Measurements from ENCODE around the gene FIGN.

FIGN gene

DNA sequence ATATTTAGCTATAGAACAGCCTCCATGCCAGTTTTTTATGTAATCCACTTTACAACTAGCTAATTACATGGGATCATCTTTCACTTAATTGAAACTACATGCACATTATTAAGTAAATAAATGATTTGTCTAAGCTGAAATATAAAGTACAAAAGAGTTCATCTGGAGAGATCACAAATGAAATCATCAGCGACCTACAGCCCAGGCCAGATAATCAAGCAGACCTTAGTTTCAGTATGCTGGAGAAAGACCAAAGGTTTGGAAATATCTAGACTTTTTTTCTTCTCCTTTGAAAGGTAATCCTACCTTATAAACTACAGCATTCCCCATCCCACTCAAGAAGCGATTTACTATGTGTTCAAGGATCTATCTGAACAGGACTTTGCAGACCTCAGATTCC is 26.5 kb downstream of the FIGN start:
- no peak for DNase-seq (ENCODE audit: low read depth in 2 of 3, low spot score in 2 of 3)

DNA sequence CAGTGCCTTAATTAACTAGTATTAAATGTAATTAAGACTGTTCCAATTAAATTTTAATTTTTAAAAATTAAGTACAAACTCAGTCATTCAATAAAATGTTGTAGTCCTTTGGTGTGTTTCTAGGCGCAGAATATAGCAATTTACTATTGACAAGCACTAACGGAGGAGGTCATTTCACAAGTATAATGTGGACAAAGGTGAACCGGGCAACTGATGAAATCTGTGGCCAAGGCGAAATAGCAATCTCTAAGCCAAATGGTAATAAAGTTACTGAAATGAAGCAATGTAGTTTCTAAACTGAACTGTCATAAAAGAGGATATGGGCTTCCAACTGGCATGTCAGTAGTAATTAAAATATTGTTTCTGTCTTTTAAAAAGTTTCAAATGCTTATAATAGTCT is 27.5 kb downstream of the FIGN start:
- no peak for DNase-seq (ENCODE audit: low read depth in 2 of 3, low spot score in 2 of 3)

DNA sequence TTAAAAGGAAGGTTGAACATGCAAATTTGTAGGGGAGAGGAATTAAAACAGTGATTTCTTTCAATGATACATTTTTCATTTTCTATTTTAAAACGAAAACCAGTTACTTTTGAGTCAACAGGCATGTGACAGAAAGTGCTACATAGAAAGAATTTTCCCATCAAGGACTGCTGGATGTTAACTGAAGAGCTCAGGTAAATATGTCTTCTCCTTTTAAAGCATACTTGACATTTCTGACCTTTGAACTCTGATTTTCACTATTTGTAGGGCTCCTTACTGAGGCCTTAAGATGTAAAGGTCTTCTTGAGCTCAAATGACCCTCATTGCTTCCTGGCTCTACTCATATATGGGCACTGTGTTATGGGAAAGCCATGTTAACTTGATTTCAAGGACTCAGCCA is 32.4 kb downstream of the FIGN start:
- no peak for DNase-seq (ENCODE audit: low read depth in 2 of 3, low spot score in 2 of 3)

DNA sequence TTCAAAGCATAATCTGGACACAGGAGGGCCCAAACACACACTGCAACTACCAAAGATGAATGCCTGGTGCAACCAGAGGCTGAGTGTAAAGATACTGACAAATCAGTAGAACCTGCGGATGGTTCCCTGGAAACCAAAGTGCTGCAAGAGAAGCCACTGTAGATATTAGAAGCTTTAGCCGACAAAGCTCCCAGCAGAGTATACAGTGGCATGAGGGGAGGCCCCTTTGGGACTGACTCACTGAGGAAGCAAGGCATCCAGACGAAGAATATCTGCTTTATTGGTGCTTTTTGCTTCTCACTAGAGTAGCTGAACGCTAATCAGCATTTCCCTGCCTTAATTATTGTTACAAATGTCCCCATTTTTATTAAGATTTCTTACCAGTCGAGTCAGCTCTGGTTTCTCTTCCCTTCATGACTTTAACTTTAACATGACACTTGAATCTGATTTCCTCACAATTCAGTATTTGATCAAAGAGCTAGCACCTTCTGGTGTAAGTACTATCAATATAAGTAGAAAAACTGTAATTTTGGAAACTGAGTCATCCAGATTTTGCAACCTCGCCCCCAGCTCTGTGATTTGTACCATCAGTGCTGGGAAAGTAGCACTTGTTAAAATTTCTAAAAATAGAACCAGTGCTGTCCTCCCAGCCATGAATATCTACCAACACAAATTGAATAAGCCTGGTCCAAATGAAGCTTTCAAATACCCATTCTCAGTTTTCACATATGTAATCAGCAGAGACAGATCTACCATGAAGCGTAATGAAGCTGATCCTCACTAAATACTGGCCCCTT is 34.2 kb downstream of the FIGN start:
- DNase-seq (ENCODE audit: low read depth in 2 of 3, low spot score in 2 of 3), result no peak

DNA sequence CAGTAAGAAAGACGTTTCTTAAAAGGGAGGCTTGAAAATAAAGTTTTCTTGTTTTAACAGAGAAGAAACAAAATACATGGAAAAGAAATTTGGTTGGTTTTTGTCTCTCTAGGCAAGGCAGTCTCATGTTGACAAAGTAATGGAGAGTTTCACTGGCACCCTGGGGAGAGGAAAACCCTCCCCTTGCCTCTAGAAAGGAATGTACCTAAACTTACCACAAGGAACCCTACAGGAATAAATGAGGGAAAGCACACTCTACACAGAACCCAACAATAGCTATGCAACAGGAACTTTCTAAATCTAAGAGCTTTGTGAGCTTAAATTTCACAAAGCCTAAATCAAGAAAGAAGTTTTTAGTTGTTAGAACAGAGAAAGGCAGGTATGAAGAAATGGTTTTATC is 37.0 kb downstream of the FIGN start:
- no peak for DNase-seq (ENCODE audit: low read depth in 2 of 3, low spot score in 2 of 3)

DNA sequence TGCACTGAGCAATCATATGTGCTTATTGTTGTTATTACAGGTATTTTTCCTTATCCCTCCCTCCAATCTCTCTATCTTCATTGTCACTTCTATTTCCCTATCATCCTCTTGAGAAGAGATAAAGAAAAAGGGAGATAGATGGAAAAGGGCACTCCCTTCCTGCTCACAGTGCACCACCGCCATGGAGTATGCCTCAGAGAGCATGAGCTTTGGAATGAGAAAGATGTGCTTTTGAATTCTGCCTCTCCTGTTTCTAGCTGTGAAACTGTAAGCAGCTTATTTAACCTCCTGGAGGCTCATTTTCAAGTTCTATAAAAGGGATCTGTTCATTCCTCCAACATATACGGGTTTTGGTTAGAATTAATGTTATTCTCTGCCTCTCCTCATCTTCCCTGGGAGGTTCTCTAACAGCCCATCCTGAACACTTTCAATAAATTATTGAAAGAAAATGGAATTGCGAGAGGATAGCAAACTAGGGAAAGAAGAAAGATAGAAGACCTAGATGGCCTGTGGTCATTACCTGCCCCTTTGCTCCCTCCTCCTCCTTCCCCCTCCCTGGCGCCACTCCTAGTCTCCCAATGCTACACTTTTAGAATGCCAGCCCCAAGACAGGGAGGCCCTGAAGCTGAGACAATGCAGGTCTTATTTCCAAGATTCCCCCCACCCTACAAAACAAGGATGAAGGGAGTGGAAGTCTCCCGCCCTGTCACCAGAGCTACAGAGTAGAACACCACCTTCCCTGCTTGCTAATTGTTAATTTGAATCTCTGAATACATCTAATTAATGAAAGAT is 37.8 kb downstream of the FIGN start:
- DNase-seq (ENCODE audit: low read depth in 2 of 3, low spot score in 2 of 3), result no peak

DNA sequence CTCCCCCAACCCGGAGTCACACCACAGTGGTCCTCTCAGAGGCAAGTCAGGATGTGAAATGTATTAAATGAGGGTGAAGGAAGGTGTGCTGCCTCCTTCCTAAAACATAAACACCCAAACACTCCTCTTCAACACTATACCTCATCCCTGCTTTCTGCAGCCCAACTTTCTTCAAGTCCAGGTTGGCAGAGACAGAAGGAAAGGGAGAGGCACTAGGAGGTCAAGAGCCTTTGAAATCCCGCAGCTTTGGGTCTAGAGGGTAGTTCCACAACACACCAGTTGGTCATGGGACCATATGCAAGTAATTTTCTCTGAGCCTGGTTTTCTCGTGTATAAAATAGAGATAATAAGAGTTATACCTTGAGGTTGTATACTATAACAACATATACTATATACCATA is 38.4 kb downstream of the FIGN start:
- no peak for DNase-seq (ENCODE audit: low read depth in 2 of 3, low spot score in 2 of 3)

DNA sequence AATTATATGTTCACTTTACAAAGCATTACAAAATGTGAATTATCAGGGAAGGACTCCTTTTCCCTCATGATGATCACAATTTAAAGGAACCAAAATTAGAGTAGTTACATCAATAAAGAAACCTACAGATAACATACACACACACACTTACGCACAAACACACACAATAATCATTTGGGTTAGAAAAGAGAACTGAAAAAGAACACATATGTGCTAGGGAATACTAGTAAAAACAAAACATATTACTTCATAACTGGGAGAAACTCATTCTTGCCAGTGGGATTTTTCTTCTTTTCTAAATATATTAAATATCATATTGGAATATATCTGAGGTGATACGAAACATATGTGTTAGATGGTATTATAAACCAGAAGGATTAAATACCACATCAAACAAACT is 42.3 kb downstream of the FIGN start:
- no peak for DNase-seq (ENCODE audit: low read depth in 2 of 3, low spot score in 2 of 3)

DNA sequence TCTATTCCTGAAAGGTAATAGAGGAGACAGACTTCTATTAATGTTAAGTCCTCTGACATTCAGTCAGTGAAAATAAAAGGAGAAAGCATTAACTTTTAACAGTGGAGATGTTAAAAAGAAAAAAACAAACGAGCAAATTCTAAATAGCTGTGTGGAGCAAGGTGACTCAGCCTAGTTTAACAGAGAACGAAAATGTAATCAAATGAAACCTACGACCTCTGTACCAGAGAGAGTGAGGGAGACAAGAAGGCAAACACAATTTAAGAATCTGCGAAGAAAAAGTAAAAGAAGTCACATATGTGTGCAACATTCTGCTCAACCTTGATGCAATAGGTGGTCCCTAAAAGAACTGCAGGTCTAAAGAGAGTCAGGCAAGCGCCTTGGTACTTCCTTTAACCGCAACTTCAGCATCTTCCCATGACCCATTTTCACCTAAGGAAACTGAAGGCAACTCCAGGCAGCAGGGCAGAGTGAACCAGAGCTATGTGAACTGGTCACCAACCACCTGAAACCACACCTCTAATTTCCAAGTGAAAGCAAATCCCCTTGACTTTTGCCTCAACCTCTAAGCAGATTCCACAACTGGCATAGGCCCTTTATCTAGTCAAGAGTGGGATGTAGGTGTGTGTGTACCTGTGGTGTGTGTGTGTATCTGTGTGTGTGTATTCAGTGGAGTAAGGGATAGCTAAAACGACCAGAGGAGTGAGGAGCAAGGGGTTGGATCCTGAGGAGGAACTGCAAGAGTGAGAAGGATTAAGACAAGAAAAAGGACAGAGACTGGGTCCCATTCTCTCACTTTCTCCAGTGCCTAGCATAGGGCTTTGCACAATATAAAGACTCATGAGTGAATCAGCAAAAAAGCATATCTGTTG is 43.0 kb downstream of the FIGN start:
- DNase-seq (ENCODE audit: low read depth in 2 of 3, low spot score in 2 of 3), result no peak

DNA sequence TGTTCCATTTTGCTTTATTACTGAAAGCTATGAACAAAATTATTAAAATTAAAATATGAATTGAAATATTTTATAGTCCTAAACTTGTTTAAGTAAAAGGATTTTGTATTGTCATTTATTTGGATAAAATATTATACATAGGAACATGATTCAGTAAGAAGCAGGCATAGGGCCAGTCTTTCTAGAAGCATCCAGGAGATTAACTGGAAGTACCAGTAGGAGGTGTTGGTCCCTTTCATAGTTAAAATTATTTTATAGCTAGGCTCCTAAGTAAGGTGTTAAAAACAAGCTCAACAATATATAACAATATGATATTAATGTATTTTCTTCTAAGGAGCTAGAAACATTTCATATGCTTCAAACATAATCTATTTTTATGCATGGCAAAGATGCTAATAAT is 43.7 kb downstream of the FIGN start:
- no peak for DNase-seq (ENCODE audit: low read depth in 2 of 3, low spot score in 2 of 3)

DNA sequence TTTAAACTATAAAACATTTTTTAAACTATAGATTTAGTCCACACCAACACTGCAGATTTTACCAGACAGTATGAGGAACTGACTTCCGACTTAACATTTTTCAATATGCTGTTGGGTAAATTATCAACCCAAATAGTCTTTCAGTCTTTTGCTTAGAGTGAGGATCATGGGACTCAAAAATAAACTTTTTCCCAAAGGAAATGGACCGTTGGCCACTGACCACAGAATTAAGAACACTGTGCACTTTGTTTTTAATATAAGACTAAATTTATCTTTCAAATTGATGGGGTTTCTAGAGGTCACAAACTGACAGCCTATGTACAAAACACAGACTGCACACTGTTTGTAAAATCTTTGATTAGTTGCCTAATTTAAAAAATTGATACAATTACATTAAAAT is 44.9 kb downstream of the FIGN start:
- no peak for DNase-seq (ENCODE audit: low read depth in 2 of 3, low spot score in 2 of 3)

DNA sequence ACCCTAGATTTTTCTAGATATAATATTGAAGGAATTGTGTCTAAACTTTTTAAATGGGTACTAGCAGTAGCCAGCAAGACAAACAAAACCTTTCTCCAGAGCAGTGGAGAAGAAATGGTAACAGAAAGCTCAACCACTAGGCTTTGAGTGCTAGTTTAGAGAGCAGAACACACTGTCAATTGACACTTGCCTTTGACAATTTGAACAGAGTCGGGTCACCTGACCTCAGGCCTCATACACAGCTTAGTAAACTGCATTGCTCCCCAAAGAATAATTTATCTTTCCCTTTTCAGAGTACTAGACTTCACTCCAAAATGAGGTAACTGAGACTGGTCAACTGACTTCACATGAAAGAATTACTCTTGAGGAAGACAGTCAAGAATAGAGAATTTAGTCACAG is 48.6 kb downstream of the FIGN start:
- DNase-seq (ENCODE audit: low read depth in 2 of 3, low spot score in 2 of 3), result no peak

DNA sequence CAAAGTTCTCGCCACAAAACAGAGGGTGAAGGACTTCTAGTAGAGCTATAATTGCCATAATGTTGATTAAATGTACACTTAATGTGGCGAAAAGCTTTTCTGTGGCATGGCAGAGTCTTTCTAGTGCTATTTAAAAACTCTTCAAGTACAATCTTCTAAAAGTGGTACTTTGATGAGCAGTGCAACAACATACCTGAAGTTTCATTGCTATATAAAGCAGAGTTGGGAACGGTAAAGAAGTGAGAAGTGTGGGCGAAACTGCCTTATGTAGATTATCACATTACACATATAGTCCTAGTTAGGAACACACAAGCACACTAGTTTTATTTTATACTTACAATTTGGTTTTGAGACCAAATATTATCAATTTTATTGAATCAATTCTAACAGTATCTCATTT is 49.5 kb downstream of the FIGN start:
- no peak for DNase-seq (ENCODE audit: low read depth in 2 of 3, low spot score in 2 of 3)

DNA sequence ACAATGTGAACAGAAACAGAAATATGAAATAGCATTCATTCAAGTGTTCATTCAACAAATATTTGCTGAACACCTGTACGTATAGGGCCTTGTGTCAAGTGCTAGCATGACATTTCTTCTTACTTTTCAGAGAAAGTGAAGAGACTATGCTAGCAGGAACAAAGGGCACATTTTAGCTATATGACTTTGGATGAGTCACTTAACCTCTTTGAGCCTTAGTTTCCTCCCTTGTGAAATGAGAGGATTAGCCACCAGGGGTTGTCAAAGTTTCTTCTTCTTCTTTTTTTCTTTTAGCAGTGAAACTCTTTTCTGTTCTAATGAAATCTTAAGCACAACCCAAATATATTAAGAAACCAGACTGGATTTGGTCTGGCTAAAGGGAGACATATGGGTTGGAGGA is 53.1 kb downstream of the FIGN start:
- DNase-seq (ENCODE audit: low read depth in 2 of 3, low spot score in 2 of 3), result no peak

DNA sequence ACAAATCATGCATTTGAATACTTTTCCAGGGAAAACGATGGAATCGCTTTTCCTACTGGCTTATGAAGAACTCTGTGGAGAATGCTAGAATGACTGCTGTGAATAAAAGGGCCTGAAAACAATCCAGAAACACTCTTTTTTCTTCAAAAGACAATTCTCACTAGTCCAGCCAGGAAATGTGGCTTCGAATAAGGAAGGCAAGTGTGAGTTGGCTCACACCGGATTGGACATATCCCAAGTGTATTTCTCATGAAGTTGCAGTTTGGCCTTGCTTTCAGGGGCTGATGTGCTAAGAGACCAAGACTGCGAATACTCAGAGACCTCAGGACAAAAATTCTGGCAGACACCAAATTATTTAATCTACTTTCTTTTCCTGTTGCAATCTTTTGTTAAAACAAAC is 54.1 kb downstream of the FIGN start:
- DNase-seq (ENCODE audit: low read depth in 2 of 3, low spot score in 2 of 3), result no peak

DNA sequence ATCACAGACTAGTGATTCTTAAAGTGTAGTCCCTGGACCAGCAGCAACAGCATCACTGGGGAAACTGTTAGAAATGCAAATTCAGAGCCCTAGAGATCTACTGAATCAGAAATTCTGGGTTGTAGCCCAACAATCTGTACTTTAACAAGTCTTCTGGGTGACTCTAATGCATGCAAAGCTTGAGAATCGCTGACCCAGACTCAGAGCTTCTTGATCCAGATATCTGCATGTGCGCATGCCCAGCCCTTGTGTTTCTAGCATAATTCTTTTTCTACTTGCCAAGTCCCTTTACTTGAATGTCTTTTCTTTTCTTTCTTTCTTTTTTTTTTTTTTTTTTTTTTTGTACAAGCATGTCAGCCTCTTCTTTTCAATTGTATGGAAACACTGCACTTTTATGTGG is 60.4 kb downstream of the FIGN start:
- no peak for DNase-seq (ENCODE audit: low read depth in 2 of 3, low spot score in 2 of 3)

DNA sequence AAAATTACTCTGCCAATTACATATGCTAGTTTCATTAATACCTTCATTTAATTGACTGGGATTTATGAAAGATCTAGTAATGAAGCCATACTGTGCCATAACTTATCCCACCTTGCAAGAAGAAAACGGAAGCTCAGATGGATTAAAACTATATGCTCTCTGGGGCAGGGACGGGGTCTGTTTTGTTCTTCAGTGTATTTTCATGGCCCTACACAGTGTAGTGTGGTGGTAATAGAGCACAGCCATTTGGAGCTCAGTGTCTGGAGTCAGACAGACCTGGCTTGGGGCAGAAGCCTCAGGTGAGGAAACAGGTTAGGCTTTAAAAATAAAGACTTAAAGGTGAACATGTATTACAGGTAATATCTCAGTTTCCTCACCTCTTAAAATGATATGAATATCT is 62.3 kb downstream of the FIGN start:
- DNase-seq (ENCODE audit: low read depth in 2 of 3, low spot score in 2 of 3), result no peak

DNA sequence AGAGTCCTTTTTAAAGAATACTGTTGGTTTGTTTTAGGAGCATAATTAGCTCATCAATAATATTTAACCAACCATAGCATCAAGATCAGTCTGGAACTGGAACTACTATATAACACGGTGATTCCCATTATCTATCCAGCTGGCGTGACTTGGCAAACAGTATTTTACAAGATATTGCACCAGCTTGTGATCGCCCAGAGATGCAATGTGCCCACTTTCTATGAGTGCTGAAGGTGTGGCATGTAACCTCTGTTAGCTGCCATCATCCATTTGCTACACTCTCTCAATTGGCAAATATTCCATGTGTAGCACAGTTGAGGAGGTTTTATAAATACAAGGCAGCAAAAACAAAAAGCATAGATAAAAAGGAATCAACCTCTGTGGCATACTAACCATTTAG is 64.9 kb downstream of the FIGN start:
- no peak for DNase-seq (ENCODE audit: low read depth in 2 of 3, low spot score in 2 of 3)

DNA sequence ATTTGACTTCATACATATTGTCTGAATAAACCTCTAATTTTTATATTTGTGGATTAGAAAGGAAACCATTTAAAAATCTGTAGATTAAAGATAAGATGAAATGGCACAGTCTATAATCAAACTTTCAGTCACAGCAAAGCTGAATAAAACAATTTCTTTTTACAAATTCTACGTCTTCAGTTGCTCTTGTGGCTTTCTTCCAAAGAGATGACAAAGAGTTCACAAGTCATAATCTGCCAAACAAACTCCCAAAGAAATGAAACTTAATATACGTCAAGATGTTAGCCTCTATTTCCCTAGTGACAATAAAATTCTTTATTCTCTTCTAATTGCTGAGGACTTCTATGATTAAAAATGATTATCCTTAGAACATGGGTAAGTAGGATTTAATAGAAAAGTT is 66.3 kb downstream of the FIGN start:
- DNase-seq (ENCODE audit: low read depth in 2 of 3, low spot score in 2 of 3), result no peak

DNA sequence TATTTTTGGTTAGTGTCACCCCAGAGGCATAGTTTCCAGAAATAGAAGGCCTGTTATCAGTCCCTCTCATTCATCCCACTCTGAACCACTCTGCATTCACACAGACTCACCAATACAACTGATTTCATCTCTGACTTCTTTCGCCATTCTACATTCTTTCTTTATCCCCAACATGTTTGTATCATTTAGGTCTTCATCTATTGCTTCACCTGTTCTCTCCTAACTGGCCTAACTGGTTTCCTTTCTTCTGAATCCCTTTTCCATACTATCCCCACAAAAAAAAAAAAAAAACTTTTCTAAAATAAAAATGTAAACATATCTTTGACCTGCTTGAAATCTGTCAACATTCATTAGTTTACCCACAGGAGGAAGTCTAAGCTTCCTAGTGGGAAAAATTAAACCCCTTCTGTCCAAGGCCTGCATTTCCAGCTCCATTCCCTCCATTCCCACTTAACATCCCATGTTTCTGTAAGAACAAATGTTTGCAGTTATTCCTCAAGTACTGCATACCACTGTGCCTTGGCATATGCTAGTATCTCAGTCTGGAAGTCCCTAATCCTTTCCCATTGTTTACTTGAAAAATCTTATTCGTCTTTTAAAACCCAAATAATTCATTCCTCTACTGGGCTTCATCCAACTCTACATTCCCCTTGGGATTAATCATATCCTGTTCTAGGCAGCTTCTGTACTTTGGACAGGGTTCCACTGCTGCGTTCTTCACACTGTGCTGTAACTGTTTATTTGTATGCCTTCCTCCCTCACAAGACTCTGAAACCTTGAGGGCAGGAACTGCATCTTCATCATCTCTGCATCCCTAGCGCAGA is 68.5 kb downstream of the FIGN start:
- no peak for DNase-seq (ENCODE audit: low read depth in 2 of 3, low spot score in 2 of 3)

DNA sequence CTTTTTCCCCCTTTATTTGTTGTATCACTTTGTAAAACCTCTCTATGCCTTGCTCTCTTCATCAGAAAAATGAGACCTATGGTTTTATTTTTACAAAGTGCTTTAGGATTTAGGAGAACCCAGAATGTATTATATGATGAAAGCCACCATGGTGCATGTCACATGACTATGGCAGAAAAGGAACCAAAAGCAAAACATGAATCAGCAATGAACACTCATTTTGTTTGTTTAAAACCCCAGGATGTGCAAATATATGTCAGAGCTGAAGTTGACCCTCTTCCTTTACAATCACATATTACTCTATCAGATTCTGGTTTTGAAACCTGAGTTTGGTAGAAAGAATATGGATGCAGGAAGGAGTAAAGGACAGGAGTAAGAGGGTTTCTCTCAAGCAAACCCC is 70.0 kb downstream of the FIGN start:
- DNase-seq (ENCODE audit: low read depth in 2 of 3, low spot score in 2 of 3), result no peak
